GM12878 (cell line): ENCODE measurements around the gene EXD1. TPM values are rescaled to one million over a fixed set of nuclear protein-coding genes. Genes with fewer than 3 reads are reported as not detected.

Source experiments
- ATF2 ChIP-seq: IDR thresholded peaks from 2 replicates; pipeline ENCODE4 v1.6.1; 2012; ENCODE audit warnings: low read length, inconsistent platforms
- ATF7 ChIP-seq: fragments of 450-650 bp; IDR thresholded peaks from 2 replicates; pipeline ENCODE4 v1.6.1; 2016; ENCODE audit warnings: low read depth, mild to moderate bottlenecking
- CBX3 ChIP-seq: fragments of 200-600 bp; sonication (generic); IDR thresholded peaks from 2 replicates; pipeline ENCODE4 v1.6.1; 2016; ENCODE audit warnings: low read depth, borderline replicate concordance
- CBX5 ChIP-seq: sonication (generic); IDR thresholded peaks from 2 replicates; pipeline ENCODE4 v1.6.1; 2016; ENCODE audit warnings: low read depth, moderate library complexity, mild to moderate bottlenecking, inconsistent platforms
- CHD4 ChIP-seq: fragments of 200-600 bp; sonication (generic); IDR thresholded peaks from 2 replicates; pipeline ENCODE4 v1.6.1; 2016; ENCODE audit warnings: mild to moderate bottlenecking
- DPF2 ChIP-seq: fragments of 450-650 bp; IDR thresholded peaks from 2 replicates; pipeline ENCODE4 v1.6.1; 2017; ENCODE audit warnings: mild to moderate bottlenecking
- EGR1 ChIP-seq, 2 experiments: IDR thresholded peaks; 1 replicate in 1 of 2; 2 replicates in 1 of 2; pipeline ENCODE4 v1.6.1; 2011 to 2012; ENCODE audit warnings: low read depth in 2 of 2, low read length in 2 of 2, borderline replicate concordance in 1 of 2, mild to moderate bottlenecking in 1 of 2, moderate library complexity in 1 of 2
- FOXM1 ChIP-seq: IDR thresholded peaks from 2 replicates; pipeline ENCODE4 v1.6.1; 2012; ENCODE audit warnings: low read depth, mild to moderate bottlenecking, inconsistent platforms, low read length, moderate library complexity
- GABPA ChIP-seq: IDR thresholded peaks from 2 replicates; pipeline ENCODE4 v1.6.1; 2014; ENCODE audit warnings: antibody characterized with exemption, low read depth, mild to moderate bottlenecking, inconsistent platforms
- IRF3 ChIP-seq: fragments of 450-650 bp; IDR thresholded peaks from 2 replicates; pipeline ENCODE4 v1.6.1; 2014; ENCODE audit warnings: mild to moderate bottlenecking
- JUND ChIP-seq: IDR thresholded peaks from 2 replicates; pipeline ENCODE4 v1.6.1; 2012; ENCODE audit warnings: low read depth, mild to moderate bottlenecking, low read length, improper control_type of control experiment, moderate library complexity
- KLF5 ChIP-seq: fragments of 450-650 bp; IDR thresholded peaks from 2 replicates; pipeline ENCODE4 v1.6.1; 2014; ENCODE audit warnings: mild to moderate bottlenecking; ENCODE audit not compliant: partially characterized antibody
- LARP7 ChIP-seq: fragments of 450-650 bp; IDR thresholded peaks from 2 replicates; pipeline ENCODE4 v1.6.1; 2017; ENCODE audit warnings: mild to moderate bottlenecking
- MYB ChIP-seq: fragments of 150-350 bp; IDR thresholded peaks from 2 replicates; pipeline ENCODE4 v1.6.1; 2014; ENCODE audit warnings: mild to moderate bottlenecking, low read depth, low read length, borderline replicate concordance
- NFXL1 ChIP-seq: fragments of 450-650 bp; IDR thresholded peaks from 2 replicates; pipeline ENCODE4 v1.6.1; 2017; ENCODE audit warnings: antibody characterized with exemption, mild to moderate bottlenecking, borderline replicate concordance
- NFYB ChIP-seq: IDR thresholded peaks from 2 replicates; pipeline ENCODE4 v1.6.1; 2011; ENCODE audit warnings: low read depth, mild to moderate bottlenecking, low read length, improper control_type of control experiment, moderate library complexity; ENCODE audit not compliant: insufficient read depth
- PML ChIP-seq: IDR thresholded peaks from 2 replicates; pipeline ENCODE4 v1.6.1; 2012; ENCODE audit warnings: low read length, inconsistent platforms
- POLR2AphosphoS2 ChIP-seq: IDR thresholded peaks from 2 replicates; pipeline ENCODE4 v1.6.1; 2011; ENCODE audit warnings: low read depth, mild to moderate bottlenecking, low read length, improper control_type of control experiment, moderate library complexity
- POLR2AphosphoS5 ChIP-seq: IDR thresholded peaks from 2 replicates; pipeline ENCODE4 v1.6.1; 2011; ENCODE audit warnings: mild to moderate bottlenecking, low read length, inconsistent platforms
- POU2F2 ChIP-seq: IDR thresholded peaks from 3 replicates; pipeline ENCODE4 v1.6.1; 2011; ENCODE audit warnings: low read depth, mild to moderate bottlenecking, low read length, borderline replicate concordance
- RAD21 ChIP-seq: IDR thresholded peaks from 2 replicates; pipeline ENCODE4 v1.6.1; 2011; ENCODE audit warnings: mild to moderate bottlenecking, low read depth, low read length, moderate library complexity; ENCODE audit not compliant: insufficient read depth
- RBBP5 ChIP-seq: fragments of 200-600 bp; sonication (generic); conservative IDR thresholded peaks from 2 replicates; pipeline ENCODE4 v1.6.1; 2016
- SMAD5 ChIP-seq: IDR thresholded peaks from 2 replicates; pipeline ENCODE4 v1.6.1; 2016; ENCODE audit warnings: antibody characterized with exemption, low read depth
- SMC3 ChIP-seq: IDR thresholded peaks from 2 replicates; pipeline ENCODE4 v1.6.1; 2011; ENCODE audit warnings: low read length, improper control_type of control experiment, borderline replicate concordance
- SREBF2 ChIP-seq: IDR thresholded peaks from 2 replicates; pipeline ENCODE4 v1.6.1; 2012; ENCODE audit warnings: mild to moderate bottlenecking, low read length
- SUPT20H ChIP-seq: IDR thresholded peaks from 2 replicates; pipeline ENCODE4 v1.6.1; 2011; ENCODE audit warnings: low read depth, mild to moderate bottlenecking, low read length, moderate library complexity, borderline replicate concordance; ENCODE audit not compliant: control insufficient read depth
- ZNF622 ChIP-seq: fragments of 450-650 bp; IDR thresholded peaks from 2 replicates; pipeline ENCODE4 v1.6.1; 2017; ENCODE audit warnings: mild to moderate bottlenecking, inconsistent platforms
- ZZZ3 ChIP-seq: IDR thresholded peaks from 2 replicates; pipeline ENCODE4 v1.6.1; 2011; ENCODE audit warnings: low read depth; ENCODE audit not compliant: control insufficient read depth, insufficient read length
- polyA plus RNA-seq, 11 experiments: library from polyadenylated mRNA; depleted of rRNA in 4 of 11; unstranded in 6 of 11; stranded (reverse) in 5 of 11; fragments of >200 nt; fragmentation: Nextera tagmentation in 4 of 11; fragmentation: Illumina TruSeq in 1 of 11; extraction: Ambion mirVana in 4 of 11; extraction: Trizol in 1 of 11; gene quantifications; 1 replicate in 1 of 11; 2 replicates in 10 of 11; pipeline versions ENCODE4 v1.2.1 to v1.2.3, GENCODE V29; 2011 to 2016; ENCODE audit warnings: inconsistent platforms in 2 of 11, missing spikeins in 2 of 11, low read depth in 1 of 11
- total RNA-seq, 4 experiments: library from RNA; depleted of rRNA in 3 of 4; stranded (reverse); fragments of >200 nt in 3 of 4; fragmentation: Illumina TruSeq in 1 of 4; extraction: Trizol in 1 of 4; gene quantifications; 2 replicates each; pipeline versions ENCODE4 v1.2.1 to v1.2.3, GENCODE V29; 2013 to 2021
- TF ChIP-seq, protein P1 (sequence below): IDR thresholded peaks from 2 replicates; pipeline ENCODE4 v1.6.1; 2012; ENCODE audit warnings: low read depth, low read length, improper control_type of control experiment

Gene EXD1
- total and polyA plus RNA-seq, 10 of the 15 experiments (the other 5 are each of a cell fraction or from before 2014, with no cell fraction given): 0.19 TPM; not detected in 9

- TF ChIP-seq LARP7 (peak; percentile 29), ZNF622 (no peak), POLR2AphosphoS2 (no peak), RAD21 (peak; percentile 13; the same call in 1 of the 2 replicates), POU2F2 (peak; percentile 60; the same call in 1 of the 3 replicates), SMAD5 (no peak), ZZZ3 (no peak), DPF2 (peak; percentile 66; the same call in 1 of the 2 replicates), RBBP5 (no peak), SREBF2 (no peak), GABPA (no peak), IRF3 (no peak), NFXL1 (no peak), CBX3 (no peak), POLR2AphosphoS5 (peak; percentile 87), NFYB (peak; percentile 91), JUND (no peak; the same call in 1 of the 2 replicates), EGR1 (IDR thresholded peaks at IDR 0.05; ENCODE audit: borderline replicate concordance in 1 of 2, low read depth in 2 of 2, low read length in 2 of 2) (peak in 1 of 2 experiments; percentile 47; a peak in 1 of 3 replicates), CBX5 (peak; percentile 49; the same call in 1 of the 2 replicates), ATF2 (peak; percentile 86), SUPT20H (no peak), SMC3 (no peak), MYB (no peak), CHD4 (no peak), ATF7 (peak; percentile 71; the same call in 1 of the 2 replicates), FOXM1 (no peak), KLF5 (peak; percentile 70), PML (peak; percentile 65; the same call in 1 of the 2 replicates)
- TF ChIP-seq, protein P1, sequence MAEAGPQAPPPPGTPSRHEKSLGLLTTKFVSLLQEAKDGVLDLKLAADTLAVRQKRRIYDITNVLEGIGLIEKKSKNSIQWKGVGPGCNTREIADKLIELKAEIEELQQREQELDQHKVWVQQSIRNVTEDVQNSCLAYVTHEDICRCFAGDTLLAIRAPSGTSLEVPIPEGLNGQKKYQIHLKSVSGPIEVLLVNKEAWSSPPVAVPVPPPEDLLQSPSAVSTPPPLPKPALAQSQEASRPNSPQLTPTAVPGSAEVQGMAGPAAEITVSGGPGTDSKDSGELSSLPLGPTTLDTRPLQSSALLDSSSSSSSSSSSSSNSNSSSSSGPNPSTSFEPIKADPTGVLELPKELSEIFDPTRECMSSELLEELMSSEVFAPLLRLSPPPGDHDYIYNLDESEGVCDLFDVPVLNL: no peak
Observed at GRCh38 chr15:41230650-41231421, at the start of gene EXD1, which contains the start of gene CHP1 (continued).
